ENCODE data around the gene AIM2. TPM values are rescaled to one million over a fixed set of nuclear protein-coding genes. Genes with fewer than 3 reads are reported as not detected.

The AIM2 gene
- total RNA-seq, 1 donor from 2014 or later, result 0.41 TPM

GRCh38 chr1:159065106-159065505, 11.5 kb downstream of the AIM2 start:
- no peak for TF ChIP-seq CTCF (IDR thresholded peaks at IDR 0.05; ENCODE audit: borderline replicate concordance)
- Histone ChIP-seq H3K9me3 (replicated peaks) (no peaks in the 10 kb centered on the region), H3K36me3 (no peaks in the 10 kb centered on the region), H3K27me3 (ENCODE audit: low read depth) (no peaks in the 10 kb centered on the region), H3K4me1 (peaks cover 2% of the 10 kb centered on the region), H3K27ac (replicated peaks) (no peak overlapping the region), H3K4me3 (no peak overlapping the region)
- intact Hi-C loops (cut with micrococcal nuclease), result no loop called here
- DNase-seq, result no peak

- Histone ChIP-seq H3K9me3 (replicated peaks) (no peaks in the 10 kb centered on the region), H3K36me3 (peaks cover 25% of the 10 kb centered on the region), H3K27me3 (ENCODE audit: low read depth) (no peaks in the 10 kb centered on the region), H3K4me1 (peaks cover 15% of the 10 kb centered on the region), H3K4me3 (no peak overlapping the region), H3K27ac (replicated peaks) (no peak overlapping the region)
- TF ChIP-seq CTCF (IDR thresholded peaks at IDR 0.05; ENCODE audit: borderline replicate concordance), result no peak
- DNase-seq, result no peak
- intact Hi-C loops (cut with micrococcal nuclease), result no loop called here
These were observed 17.8 kb downstream of the AIM2 start for GRCh38 chr1:159058751-159059150.

GRCh38 chr1:159056069-159056698, 20.4 kb downstream of the AIM2 start:
- no peak overlapping the region for H3K4me3 ChIP-seq
- intact Hi-C loops (cut with micrococcal nuclease), result no loop called here
- no peaks in the 10 kb centered on the region for H3K9me3 ChIP-seq (replicated peaks)
- TF ChIP-seq CTCF (IDR thresholded peaks at IDR 0.05; ENCODE audit: borderline replicate concordance), result no peak
- no peak for DNase-seq
- H3K27ac ChIP-seq (replicated peaks), result no peak overlapping the region
- H3K36me3 ChIP-seq, result peaks cover 48% of the 10 kb centered on the region
- H3K4me1 ChIP-seq, result peaks cover 31% of the 10 kb centered on the region
- H3K27me3 ChIP-seq (ENCODE audit: low read depth), result no peaks in the 10 kb centered on the region

GRCh38 chr1:159055181-159055641, 21.4 kb downstream of the AIM2 start:
- Histone ChIP-seq H3K27ac (replicated peaks) (no peak overlapping the region), H3K4me3 (no peak overlapping the region), H3K4me1 (peaks cover 31% of the 10 kb centered on the region), H3K36me3 (peaks cover 57% of the 10 kb centered on the region), H3K9me3 (replicated peaks) (no peaks in the 10 kb centered on the region), H3K27me3 (ENCODE audit: low read depth) (no peaks in the 10 kb centered on the region)
- no peak for TF ChIP-seq CTCF (IDR thresholded peaks at IDR 0.05; ENCODE audit: borderline replicate concordance)
- DNase-seq, result no peak
- intact Hi-C loops (cut with micrococcal nuclease), result no loop called here

- Histone ChIP-seq H3K4me3 (no peak overlapping the region), H3K9me3 (replicated peaks) (no peaks in the 10 kb centered on the region), H3K27me3 (ENCODE audit: low read depth) (no peaks in the 10 kb centered on the region), H3K27ac (replicated peaks) (peak overlapping the region; percentile 43), H3K36me3 (peaks cover 65% of the 10 kb centered on the region), H3K4me1 (peaks cover 31% of the 10 kb centered on the region)
- no peak for TF ChIP-seq CTCF (IDR thresholded peaks at IDR 0.05; ENCODE audit: borderline replicate concordance)
- intact Hi-C loops (cut with micrococcal nuclease), result no loop called here
- no peak for DNase-seq
These were observed 22.1 kb downstream of the AIM2 start for GRCh38 chr1:159054427-159054826.
